Measurements from ENCODE around the gene HINT3.
A peak's percentile ranks its signal among the peaks of the same experiment; 100 is the strongest.
"Not testable (repeated sequence)": the region's sequence is repeated elsewhere in the genome, so short reads cannot be mapped to it uniquely, and the experiment has no call there.

The HINT3 gene

DNA sequence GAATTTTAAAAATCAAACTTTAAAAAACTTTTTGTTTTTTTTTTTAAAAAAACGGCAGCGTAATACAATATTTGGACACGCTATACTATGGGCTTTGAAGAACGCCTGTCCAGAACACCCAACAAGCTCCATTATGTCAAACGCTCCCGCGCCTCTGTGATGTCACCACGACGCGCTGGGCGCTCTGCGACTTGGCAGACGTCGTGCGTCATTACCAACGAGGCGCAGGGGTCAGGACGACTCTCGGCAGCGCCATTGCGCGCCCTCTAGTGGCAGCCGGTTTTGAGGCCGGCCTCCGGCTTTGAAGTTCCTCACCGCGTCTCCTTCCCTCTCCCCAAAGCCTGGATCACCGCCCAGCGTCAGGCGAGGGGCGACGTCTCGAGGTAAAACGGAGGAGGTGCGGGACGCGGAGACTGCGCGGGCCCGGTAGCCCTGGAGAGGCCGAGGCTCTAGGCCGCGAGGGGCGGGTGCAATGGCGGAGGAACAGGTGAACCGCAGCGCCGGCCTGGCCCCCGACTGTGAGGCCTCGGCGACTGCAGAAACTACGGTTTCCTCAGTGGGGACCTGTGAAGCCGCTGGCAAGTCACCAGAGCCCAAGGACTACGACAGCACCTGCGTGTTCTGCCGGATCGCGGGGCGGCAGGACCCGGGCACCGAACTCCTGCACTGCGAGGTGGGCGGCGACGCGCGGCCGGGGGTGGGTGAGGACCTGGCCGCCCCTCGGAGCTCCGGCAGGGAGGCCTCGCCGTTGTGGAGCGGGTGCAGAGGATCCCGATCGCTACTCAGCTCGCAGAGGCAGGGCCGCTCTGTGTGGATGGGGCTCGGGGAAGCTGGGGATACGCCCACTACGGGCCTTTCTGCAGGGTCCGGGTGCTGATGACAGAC lies at the start of gene HINT3:
Gene HINT3, plus strand, starts transcription at position 265 of the 885 bp plus-strand sequence. Its CDS starts 208 bp downstream, at position 473.
- DNase-seq: peak; percentile 98

- no peak for DNase-seq
Measured at GRCh38 chr6:125910527-125910926, 46.0 kb upstream of the HINT3 start.

- DNase-seq: not testable (repeated sequence)
Measured at GRCh38 chr6:125911051-125911451, 45.5 kb upstream of the HINT3 start.

GRCh38 chr6:125912430-125912829 lies 44.1 kb upstream of the HINT3 start:
- not testable (repeated sequence) for DNase-seq

GRCh38 chr6:125913145-125913544 lies 43.4 kb upstream of the HINT3 start:
- no peak for DNase-seq

DNA sequence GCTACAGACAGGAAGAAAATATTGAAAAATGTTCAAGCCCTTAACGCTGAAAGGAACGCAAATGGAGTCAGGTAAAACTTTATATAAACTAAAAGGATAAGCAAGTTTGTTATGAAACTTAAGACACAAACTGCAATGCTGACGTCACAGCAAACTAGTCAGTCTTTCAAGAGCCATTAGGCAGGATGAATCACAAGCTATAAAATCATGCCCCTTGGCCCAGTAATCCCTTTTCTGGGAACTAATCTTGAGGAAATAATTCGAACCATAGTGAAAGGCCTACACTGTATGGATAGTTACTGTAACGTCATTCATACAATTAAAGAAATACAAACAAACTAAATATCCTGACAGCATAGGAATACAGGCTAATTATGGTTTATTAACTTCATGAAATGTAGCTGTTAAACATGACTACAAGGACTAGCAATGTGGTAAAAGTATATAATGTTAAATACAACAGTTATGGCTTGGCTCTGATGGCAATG lies 42.7 kb upstream of the HINT3 start:
- DNase-seq: no peak

DNA sequence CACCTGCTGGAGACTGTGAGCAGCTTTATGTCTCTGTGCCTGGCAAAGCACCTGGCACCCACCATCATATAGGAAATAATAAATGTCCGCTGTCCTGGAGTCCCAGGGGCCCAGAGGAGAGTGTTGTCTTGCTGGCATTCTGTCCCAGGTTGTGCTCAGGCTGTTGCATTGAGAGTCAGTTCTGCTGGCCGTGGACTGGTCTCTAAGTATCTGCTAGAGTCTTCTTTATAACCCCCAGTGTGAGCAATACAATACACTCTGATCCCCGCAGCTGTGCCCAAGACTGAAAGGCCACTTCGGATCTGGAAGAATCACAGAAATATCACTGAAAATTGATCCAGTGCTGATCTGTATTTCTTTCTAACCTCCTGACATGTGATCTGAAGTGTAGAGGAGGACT lies 38.3 kb upstream of the HINT3 start:
- no peak for DNase-seq

DNA sequence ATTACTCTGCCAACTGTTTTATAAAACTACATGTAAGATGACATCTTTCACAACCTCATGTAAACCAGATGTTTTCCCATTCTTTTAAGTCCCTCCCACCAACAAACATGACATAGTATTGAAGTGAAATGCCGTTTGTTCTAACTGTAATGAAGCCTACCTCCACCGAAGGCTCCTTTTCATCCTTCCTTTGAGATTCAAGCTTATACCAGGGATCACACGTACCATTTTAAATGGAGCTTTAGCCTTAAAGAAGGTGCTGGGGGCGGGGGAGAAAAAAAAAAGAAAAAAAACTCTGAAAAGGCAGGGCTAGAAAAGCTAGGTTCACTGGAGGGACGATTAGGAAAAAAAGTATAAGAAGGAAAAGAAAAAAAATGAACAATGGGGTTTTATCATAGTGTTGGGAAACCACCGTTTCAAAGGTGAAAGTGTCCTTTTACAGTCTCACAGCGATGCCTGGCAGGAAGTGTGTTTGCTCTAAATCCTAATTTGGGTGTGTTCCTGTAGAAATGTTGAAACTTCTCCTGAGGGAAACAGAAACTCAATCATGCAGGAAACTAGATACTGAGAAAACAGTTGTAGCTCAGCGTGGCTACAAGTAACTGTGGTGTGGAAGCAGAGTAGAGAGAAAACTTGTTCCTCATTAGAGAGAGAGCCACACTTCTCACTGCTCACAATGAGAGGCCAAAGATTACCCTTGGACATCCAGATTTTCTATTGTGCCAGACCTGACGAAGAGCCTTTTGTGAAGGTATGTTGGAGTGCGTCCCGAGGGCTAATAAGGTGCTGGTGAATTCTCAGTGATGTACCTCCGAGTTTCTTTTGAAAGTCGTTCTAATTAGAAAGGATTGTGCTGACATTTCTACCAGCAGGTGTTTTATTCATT lies 37.6 kb upstream of the HINT3 start:
- DNase-seq: no peak

- no peak for DNase-seq
Measured at GRCh38 chr6:125919618-125920017, 37.0 kb upstream of the HINT3 start.

- no peak for DNase-seq
Measured at GRCh38 chr6:125922322-125922860, 34.2 kb upstream of the HINT3 start.

DNA sequence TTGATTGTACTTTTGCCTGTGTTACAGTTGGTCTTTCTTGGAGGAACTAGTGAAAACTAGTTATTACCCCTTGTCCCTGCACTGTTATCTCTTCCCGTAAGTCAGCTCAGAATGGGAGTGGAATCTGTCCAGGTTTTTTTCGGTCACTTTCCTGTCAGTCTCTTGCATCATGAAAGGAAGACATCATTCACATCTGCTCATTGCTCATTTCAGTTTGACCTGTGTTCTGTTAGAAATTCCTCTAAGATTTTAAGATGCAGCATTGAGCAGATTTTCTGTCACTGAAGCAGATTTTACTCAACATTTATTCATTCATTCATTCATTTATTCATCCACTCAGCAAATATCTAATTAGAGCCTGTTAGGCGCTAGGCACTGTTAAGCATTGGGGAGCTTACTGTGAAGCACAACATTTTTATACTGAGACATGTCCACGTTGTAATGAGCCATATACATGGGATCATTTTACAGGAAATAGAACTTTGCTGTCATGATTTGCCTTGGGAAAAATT lies 33.1 kb upstream of the HINT3 start:
- DNase-seq: no peak

- DNase-seq: no peak
Measured at GRCh38 chr6:125924169-125924568, 32.4 kb upstream of the HINT3 start.

- DNase-seq: no peak
Measured at GRCh38 chr6:125924697-125925358, 31.7 kb upstream of the HINT3 start.

GRCh38 chr6:125926711-125927110 lies 29.9 kb upstream of the HINT3 start:
- no peak for DNase-seq

DNA sequence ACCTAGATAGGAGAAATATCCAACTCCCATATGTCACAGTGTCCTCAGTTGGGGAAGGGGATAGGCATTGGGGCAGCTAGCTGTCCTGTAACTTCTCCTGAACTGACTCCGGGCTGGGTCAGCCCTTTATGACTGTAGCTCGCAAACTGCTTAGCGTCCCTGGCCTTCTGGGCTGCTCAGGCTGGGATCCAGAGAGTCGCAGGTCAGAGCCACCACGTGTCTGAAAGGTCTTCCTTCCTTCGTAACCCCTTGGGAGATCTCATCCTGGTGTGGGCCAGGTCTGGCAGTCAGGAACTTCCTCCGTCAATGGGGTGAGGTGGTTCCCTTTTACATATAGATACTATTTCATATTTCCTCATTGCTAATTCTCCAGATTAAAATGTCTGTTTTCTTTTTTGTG lies 28.8 kb upstream of the HINT3 start:
- DNase-seq: no peak

GRCh38 chr6:125930765-125931418 lies 25.7 kb upstream of the HINT3 start:
- DNase-seq: no peak

DNA sequence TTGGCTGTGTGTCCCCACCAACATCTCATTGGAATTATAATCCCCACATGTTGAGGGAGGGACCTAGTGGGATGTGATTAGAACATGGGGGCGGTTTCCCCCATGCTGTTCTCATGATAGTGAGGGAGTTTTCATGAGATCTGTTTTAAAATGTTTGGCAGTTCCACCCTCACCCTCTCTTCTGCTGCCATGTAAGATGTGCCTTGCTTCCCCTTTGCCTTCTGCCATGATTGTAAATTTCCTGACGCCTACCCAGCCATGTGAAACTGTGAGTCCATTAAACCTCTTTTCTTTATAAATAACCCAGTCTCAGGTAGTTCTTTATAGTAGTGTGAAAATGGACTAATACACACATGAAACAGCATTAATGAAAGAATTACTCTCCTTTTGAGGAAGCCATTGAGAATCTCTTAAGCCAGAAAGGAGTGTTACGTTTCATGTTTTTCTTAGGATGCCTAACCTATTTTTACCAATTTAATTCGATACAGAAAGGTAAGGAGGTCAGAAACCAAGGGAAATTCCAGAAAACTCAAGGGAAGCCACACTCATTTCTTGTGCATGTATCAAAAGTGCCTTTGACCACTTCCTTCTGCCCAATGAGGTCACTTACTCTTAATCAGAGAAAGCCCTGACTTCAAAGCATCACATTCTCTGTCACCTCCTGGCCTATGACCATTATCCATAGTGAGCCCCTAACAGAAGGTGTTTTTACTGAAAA lies 24.7 kb upstream of the HINT3 start:
- DNase-seq: no peak

DNA sequence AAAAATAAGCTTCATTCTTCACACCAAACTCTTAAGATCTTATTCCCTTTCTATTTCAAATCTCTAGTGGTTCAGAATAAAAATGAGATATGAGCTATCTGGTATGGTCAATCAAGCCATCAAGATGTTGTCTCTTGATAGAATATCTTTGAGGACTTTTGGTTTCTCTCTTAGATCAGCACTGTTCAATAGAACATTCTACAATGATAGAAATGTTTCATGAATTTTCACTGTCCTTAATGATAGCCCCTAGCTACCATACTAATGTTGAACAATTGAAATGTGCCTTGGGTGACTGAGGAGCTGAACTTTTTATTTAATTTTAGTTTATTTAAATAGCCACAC lies 24.1 kb upstream of the HINT3 start:
- DNase-seq: no peak

DNA sequence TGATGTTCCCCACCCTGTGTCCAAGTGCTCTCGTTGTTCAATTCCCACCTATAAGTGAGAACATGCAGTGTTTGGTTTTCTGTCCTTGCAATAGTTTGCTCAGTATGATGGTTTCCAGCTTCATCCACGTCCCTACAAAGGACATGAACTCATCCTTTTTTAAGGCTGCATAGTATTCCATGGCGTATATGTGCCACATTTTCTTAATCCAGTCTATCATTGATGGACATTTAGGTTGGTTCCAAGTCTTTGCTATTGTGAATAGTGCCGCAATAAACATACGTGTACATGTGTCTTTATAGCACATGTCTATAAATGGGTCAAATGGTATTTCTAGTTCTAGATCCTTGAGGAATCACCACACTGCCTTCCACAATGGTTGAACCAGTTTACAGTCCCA lies 21.1 kb upstream of the HINT3 start:
- not testable (repeated sequence) for DNase-seq

GRCh38 chr6:125939026-125939425 lies 17.5 kb upstream of the HINT3 start:
- DNase-seq: no peak

DNA sequence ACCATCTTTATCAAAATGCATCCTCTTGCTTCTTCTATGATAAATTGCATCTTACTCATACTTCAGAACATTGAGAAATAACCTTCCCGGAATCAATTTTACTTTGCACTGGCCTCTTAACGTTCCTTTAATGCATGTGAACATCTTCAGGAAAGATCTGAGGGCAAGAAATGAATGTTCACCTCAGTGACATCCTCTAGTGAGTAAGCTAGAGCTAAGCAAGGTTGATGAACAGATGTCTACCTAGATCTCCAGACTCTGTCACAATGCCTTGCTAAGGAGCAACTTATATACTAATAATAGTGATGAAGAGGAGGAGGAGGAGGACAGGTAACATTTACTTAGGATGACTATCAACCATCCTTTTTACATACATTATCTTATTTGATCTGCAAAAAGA lies 16.8 kb upstream of the HINT3 start:
- no peak for DNase-seq

Data from NCI-H1436 (cell line).